NCI-H1930 (cell line): ENCODE results near the gene GPC2.
"Not testable (repeated sequence)": the region's sequence is repeated elsewhere in the genome, so short reads cannot be mapped to it uniquely, and the experiment has no call there.

Experiments
- DNase-seq, 2 experiments: peaks; one replicate each; lab custom pipeline; 2025; lab: John Stamatoyannopoulos, UW

GPC2 gene

GRCh38 chr7:100200693-100201092 is 23.5 kb upstream of the GPC2 start:
- no peak for DNase-seq

GRCh38 chr7:100198266-100198665 is 21.1 kb upstream of the GPC2 start:
- no peak for DNase-seq

- DNase-seq = not testable (repeated sequence)
Measured at GRCh38 chr7:100195901-100196322, 18.7 kb upstream of the GPC2 start.

- no peak for DNase-seq
Measured at GRCh38 chr7:100195222-100195621, 18.0 kb upstream of the GPC2 start.

GRCh38 chr7:100192969-100193368 is 15.8 kb upstream of the GPC2 start:
- DNase-seq = no peak

- DNase-seq = not testable (repeated sequence)
Measured at GRCh38 chr7:100192281-100192862, 15.2 kb upstream of the GPC2 start.

- no peak for DNase-seq
Measured at GRCh38 chr7:100191775-100192174, 14.6 kb upstream of the GPC2 start.

GRCh38 chr7:100190048-100190711 is 13.0 kb upstream of the GPC2 start:
- DNase-seq = no peak

- no peak for DNase-seq
Measured at GRCh38 chr7:100189061-100189460, 11.9 kb upstream of the GPC2 start.

GRCh38 chr7:100185726-100186125 is 8.5 kb upstream of the GPC2 start:
- no peak for DNase-seq

- not testable (repeated sequence) for DNase-seq
Measured at GRCh38 chr7:100183090-100183489, 5.9 kb upstream of the GPC2 start.

GRCh38 chr7:100182616-100183015 is 5.4 kb upstream of the GPC2 start:
- DNase-seq = not testable (repeated sequence)

GRCh38 chr7:100180084-100180483 is 2.9 kb upstream of the GPC2 start:
- DNase-seq = not testable (repeated sequence)

GRCh38 chr7:100176096-100177044 is 811 bp downstream of the GPC2 start:
- no peak for DNase-seq

- DNase-seq = no peak
Measured at GRCh38 chr7:100175296-100175935, 1.8 kb downstream of the GPC2 start.

GRCh38 chr7:100174582-100174981 is 2.6 kb downstream of the GPC2 start:
- no peak for DNase-seq

- no peak for DNase-seq
Measured at GRCh38 chr7:100173806-100174495, 3.2 kb downstream of the GPC2 start.

- no peak for DNase-seq
Measured at GRCh38 chr7:100171840-100172239, 5.3 kb downstream of the GPC2 start.

- no peak for DNase-seq
Measured at GRCh38 chr7:100171087-100171681, 6.0 kb downstream of the GPC2 start.

GRCh38 chr7:100170101-100170897 is 6.9 kb downstream of the GPC2 start:
- no peak for DNase-seq
